Right lobe of liver (tissue), 4 donors: ENCODE data around the gene ESYT1.

Experiments used
- CTCF ChIP-seq, 4 donors: fragments of 200-600 bp in 3 of 4; fragments of 450-650 bp in 1 of 4; IDR thresholded peaks; one replicate each; pipeline versions ENCODE4 v1.5.1 to v1.8.0; 2016 to 2022; ENCODE audit warnings: antibody characterized with exemption in 4 of 4, mild to moderate bottlenecking in 2 of 4
- POLR2A ChIP-seq: fragments of 450-650 bp; IDR thresholded peaks from one replicate; pipeline ENCODE4 v1.6.1; 2017; ENCODE audit warnings: antibody characterized with exemption, mild to moderate bottlenecking
- donor health status: DM: no; HTN: no; CAD: no.
- donor health status: DM: no; HTN: no; CAD: no.
- donor health status: DM: no; HTN: yes; CAD: no.

GRCh38 chr12:56159482-56160192, 31.6 kb downstream of the ESYT1 start:
- no peak for TF ChIP-seq CTCF (IDR thresholded peaks at IDR 0.05)
- no peak for TF ChIP-seq POLR2A
